GM19025 (cell line): ENCODE measurements around the gene AFAP1L1.

Experiments used
- ATAC-seq: cut with Tn5 transposase; IDR thresholded peaks from one replicate; pipeline ENCODE4 v1.9.1; 2021; ENCODE audit warnings: mild to moderate bottlenecking, low read depth, moderate library complexity; ENCODE audit not compliant: unreplicated experiment

AFAP1L1 gene

GRCh38 chr5:149271716-149272563, at the start of gene AFAP1L1:
Gene AFAP1L1 (plus strand): TSS chr5:149271859. CDS start chr5:149271969, 110 bp downstream.
- no peak for ATAC-seq

GRCh38 chr5:149223081-149223848, 48.4 kb upstream of the AFAP1L1 start:
- ATAC-seq = no peak

- no peak for ATAC-seq
Observed at GRCh38 chr5:149224282-149224681, 47.4 kb upstream of the AFAP1L1 start.

- ATAC-seq = no peak
Observed at GRCh38 chr5:149227168-149227826, 44.4 kb upstream of the AFAP1L1 start.

- no peak for ATAC-seq
Observed at GRCh38 chr5:149228618-149229297, 42.9 kb upstream of the AFAP1L1 start.

- ATAC-seq = no peak
Observed at GRCh38 chr5:149229298-149229937, 42.2 kb upstream of the AFAP1L1 start.

- ATAC-seq = no peak
Observed at GRCh38 chr5:149235841-149236240, 35.8 kb upstream of the AFAP1L1 start.

GRCh38 chr5:149237662-149238061, 34.0 kb upstream of the AFAP1L1 start:
- no peak for ATAC-seq

- no peak for ATAC-seq
Observed at GRCh38 chr5:149238540-149238939, 33.1 kb upstream of the AFAP1L1 start.

- ATAC-seq = no peak
Observed at GRCh38 chr5:149239917-149240316, 31.7 kb upstream of the AFAP1L1 start.

GRCh38 chr5:149240354-149240998, 31.2 kb upstream of the AFAP1L1 start:
- no peak for ATAC-seq

- ATAC-seq = no peak
Observed at GRCh38 chr5:149242339-149242738, 29.3 kb upstream of the AFAP1L1 start.

GRCh38 chr5:149246906-149247305, 24.8 kb upstream of the AFAP1L1 start:
- no peak for ATAC-seq

- no peak for ATAC-seq
Observed at GRCh38 chr5:149247726-149248125, 23.9 kb upstream of the AFAP1L1 start.

- no peak for ATAC-seq
Observed at GRCh38 chr5:149251546-149251945, 20.1 kb upstream of the AFAP1L1 start.

GRCh38 chr5:149254506-149254905, 17.2 kb upstream of the AFAP1L1 start:
- no peak for ATAC-seq

GRCh38 chr5:149256451-149256850, 15.2 kb upstream of the AFAP1L1 start:
- ATAC-seq = no peak

GRCh38 chr5:149257131-149257530, 14.5 kb upstream of the AFAP1L1 start:
- ATAC-seq = no peak

- no peak for ATAC-seq
Observed at GRCh38 chr5:149257889-149258705, 13.6 kb upstream of the AFAP1L1 start.
